GM21526 (cell line): ENCODE data around the gene PIGN.

Experiments
- ATAC-seq: cut with Tn5 transposase; IDR thresholded peaks from one replicate; pipeline ENCODE4 v1.9.1; 2021; ENCODE audit warnings: moderate library complexity; ENCODE audit not compliant: unreplicated experiment, low FRiP score

The PIGN gene

GRCh38 chr18:62024983-62025382 lies 161.9 kb downstream of the PIGN start:
- no peak for ATAC-seq

DNA sequence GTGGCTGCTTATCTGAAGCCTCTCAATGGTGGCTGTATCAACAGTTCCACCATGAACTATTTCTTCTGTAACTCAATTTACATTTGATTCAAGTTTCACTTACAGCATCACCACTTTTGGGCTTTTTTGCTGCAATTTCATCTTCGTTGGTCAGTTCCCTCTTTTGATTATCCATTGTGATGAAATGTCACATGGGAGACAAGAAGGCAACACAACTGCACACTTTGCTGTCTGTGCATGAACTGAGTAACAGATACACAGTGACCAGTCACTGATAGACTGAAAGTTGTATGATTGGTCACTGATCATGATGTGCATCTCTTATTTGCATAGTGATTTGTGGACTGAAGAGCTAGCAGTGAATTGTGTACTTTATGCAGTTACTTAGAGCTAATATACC lies 163.3 kb downstream of the PIGN start:
- ATAC-seq, result no peak

- ATAC-seq, result no peak
These were observed 168.2 kb downstream of the PIGN start for GRCh38 chr18:62018759-62019041.

DNA sequence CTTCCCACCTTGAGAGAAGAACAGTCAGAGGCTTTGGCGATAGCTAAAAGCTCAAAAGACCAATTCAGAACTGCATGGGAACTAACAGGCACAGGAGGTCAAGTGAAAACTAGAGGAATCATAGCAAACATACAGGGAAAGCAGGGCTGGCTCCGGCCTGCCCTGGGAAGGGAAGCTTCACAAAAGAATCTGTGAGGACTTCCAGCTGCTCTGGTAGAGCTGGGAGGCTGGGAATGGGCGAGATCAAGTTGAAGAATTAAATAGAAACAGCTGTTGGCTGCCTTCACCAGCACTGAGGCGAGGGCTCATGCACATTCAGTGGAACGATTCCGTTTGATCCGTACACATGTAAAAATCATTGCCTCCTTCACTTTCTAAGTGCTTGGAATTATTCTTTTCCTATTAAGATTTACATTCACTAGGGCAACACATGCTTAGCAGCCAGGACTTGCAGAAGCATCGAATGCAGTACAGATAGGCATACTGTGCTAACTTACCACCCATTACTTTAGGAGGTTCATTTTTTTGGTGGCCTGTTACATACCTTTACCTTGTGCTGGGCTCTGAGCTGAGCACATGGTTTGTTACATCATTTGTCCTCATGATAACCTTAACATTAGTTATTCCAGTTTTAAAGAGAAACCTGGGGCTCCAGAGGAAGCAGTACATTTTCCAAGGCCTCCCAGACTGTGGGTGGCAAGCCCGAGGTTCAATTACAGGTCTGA lies 168.7 kb downstream of the PIGN start:
- no peak for ATAC-seq

- no peak for ATAC-seq
These were observed 169.2 kb downstream of the PIGN start for GRCh38 chr18:62017618-62018017.

DNA sequence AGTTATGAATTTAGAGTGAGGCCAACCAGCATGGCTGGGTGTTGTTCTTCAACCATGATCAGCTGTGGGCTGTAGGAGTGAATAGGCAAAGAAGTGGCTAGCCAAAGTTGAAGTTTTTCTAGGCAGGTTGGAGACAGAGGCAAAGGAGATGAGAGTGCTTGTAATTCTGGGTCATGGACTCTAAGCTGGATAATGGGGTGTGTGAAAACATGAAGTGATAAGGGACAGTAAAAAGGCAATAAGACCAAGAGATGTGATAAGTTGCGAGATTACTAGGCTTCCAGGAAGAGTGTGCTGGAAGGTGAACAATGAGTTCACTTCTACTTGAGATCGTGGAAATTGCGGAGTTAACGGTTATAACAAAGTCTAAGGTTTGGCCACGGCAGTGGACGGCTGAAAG lies 175.4 kb downstream of the PIGN start:
- ATAC-seq, result no peak

- ATAC-seq, result no peak
These were observed 177.3 kb downstream of the PIGN start for GRCh38 chr18:62009521-62009920.

- no peak for ATAC-seq
These were observed 185.5 kb downstream of the PIGN start for GRCh38 chr18:62001396-62001795.

DNA sequence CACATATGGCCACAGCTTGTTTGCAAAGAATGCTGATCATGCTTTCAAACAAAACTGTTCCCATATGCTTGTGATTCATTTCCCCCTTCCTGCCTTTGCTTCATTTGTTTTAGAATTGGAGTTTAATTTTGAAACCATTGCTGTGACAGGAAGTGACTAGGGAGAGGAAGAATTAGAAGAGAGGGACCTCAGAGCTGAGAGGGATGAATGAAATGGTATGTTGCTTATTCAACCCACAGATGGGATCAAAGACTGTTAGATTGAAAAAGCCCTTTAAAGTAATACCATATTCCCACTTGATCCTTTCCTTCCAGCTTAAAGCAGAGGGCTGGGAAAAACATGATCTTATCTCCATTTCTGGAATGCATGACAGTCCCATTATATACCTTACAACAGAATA lies 187.9 kb downstream of the PIGN start:
- ATAC-seq, result no peak

- ATAC-seq, result no peak
These were observed 188.5 kb downstream of the PIGN start for GRCh38 chr18:61998335-61998734.

DNA sequence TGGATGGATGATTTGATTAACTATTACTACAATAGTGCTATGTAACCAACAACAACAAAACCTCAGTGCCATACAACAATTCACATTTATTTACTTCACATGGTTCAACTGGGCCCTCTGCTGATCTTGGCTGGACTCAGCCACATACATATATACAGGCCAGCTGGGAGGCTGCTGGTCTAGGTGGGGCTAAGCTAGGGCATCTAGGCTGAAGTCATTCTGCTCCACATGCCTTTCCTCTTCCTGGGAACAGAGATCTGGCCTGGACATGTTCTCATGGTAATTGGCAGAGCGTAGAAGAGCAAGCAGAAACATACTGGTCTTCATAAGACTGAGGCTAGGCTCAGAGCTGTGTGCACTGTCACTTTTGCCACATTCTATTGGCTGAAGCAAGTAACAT lies 191.2 kb downstream of the PIGN start:
- ATAC-seq, result no peak

DNA sequence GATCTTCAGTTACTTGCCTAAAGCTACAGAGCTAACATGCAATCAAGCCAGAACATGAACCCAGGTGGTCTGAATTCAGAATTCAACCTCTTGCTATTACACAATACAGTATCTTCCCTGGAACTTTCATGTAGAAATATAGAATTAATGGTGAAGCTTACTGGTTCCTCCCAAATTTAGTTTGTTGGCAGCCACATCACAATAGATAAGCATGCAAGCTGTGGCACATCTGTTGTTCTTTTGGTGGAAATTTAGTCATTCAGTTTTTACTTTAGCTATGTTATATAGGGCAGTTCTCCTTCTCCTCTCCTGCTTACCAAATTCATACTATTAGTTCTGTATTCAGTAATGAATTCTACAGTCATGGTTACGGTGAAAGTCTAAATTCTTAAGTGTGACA lies 193.0 kb downstream of the PIGN start:
- ATAC-seq, result no peak

GRCh38 chr18:61992923-61993322 lies 193.9 kb downstream of the PIGN start:
- no peak for ATAC-seq

GRCh38 chr18:61992285-61992684 lies 194.6 kb downstream of the PIGN start:
- ATAC-seq, result no peak

DNA sequence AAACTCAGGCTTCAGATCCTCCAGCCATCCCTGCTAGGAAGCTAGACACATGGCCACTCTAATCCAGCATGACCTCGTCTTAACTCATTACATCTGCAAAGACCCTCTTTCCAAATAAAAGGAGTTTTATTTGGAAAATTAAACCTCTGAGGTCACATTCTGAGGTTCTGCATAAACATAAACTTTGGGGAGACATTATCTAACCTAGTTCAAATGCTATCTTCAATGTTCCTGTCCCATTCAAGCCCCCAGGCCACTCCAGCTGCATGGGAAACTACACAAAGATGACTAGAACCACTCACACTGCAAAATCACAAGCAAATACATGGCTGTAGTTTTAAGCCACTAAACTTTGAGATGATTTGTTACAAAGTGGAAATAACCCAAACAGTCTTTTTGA lies 195.0 kb downstream of the PIGN start:
- no peak for ATAC-seq

DNA sequence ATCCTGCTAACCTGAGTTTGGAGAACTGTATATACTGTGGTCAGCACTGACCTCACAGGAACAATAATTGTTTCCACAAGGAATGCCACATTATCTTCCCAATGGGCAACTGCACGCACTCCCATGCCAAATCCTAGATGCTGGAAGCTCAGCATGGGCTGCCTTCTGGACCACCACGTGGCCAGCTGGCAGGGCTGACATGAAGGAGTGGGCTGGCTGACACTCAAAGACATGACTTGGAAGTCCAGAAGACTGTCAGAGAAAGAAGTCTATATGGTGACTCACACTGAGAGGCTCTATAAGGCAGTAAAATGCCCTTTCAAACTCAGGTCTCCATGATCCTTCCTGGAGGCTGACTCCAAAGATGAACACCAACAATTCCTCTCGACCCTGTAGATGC lies 195.7 kb downstream of the PIGN start:
- ATAC-seq, result no peak
